HG03439 (cell line): ENCODE data around the gene SPSB2.

Experiments
- ATAC-seq: cut with Tn5 transposase; IDR thresholded peaks from one replicate; pipeline ENCODE4 v1.9.1; 2021; ENCODE audit warnings: mild to moderate bottlenecking, moderate library complexity; ENCODE audit not compliant: unreplicated experiment

The SPSB2 gene

GRCh38 chr12:6822426-6823135 lies 50.5 kb downstream of the SPSB2 start:
- ATAC-seq = no peak

GRCh38 chr12:6821591-6822425 lies 51.3 kb downstream of the SPSB2 start, which contains the start of gene GPR162:
TSS of gene GPR162 (plus strand) at chr12:6821821. CDS start at chr12:6823899, 2,078 bp downstream.
- ATAC-seq = no peak
